ENCODE measurements around the gene LIN28A.

Gene LIN28A

GRCh38 chr1:26389604-26390247 lies 20.9 kb upstream of the LIN28A start:
- no peaks in the 10 kb centered on the region for H3K9me3 ChIP-seq (ENCODE audit: control insufficient read depth, insufficient read depth, low read depth, low read length)
- H3K36me3 ChIP-seq (ENCODE audit: control insufficient read depth in 2 of 2, insufficient read depth in 1 of 2, low read length in 2 of 2) = no peaks in the 10 kb centered on the region
- no peak overlapping the region for H3K4me3 ChIP-seq (ENCODE audit: low read depth, low read length)
- TF ChIP-seq ZNF645 (tag by site-specific recombination; IDR thresholded peaks at IDR 0.05) = no peak
- no peak for TF ChIP-seq ZNF10 (tag by site-specific recombination; IDR thresholded peaks at IDR 0.05)
- TF ChIP-seq HIC1 (tag by site-specific recombination; IDR thresholded peaks at IDR 0.05) = no peak
- TF ChIP-seq CTCF (tag by site-specific recombination; IDR thresholded peaks at IDR 0.05) = no peak
- TF ChIP-seq ZNF239 (tag by site-specific recombination; IDR thresholded peaks at IDR 0.05) = no peak
- TF ChIP-seq ZNF791 (tag by site-specific recombination; IDR thresholded peaks at IDR 0.05) = no peak
- TF ChIP-seq ZNF214 (tag by site-specific recombination; IDR thresholded peaks at IDR 0.05; ENCODE audit: borderline replicate concordance) = no peak
- TF ChIP-seq ZBTB20 (tag by site-specific recombination; IDR thresholded peaks at IDR 0.05) = no peak
- TF ChIP-seq BCL11B (tag by site-specific recombination; IDR thresholded peaks at IDR 0.05; ENCODE audit: low read depth) = no peak
- no peak for TF ChIP-seq ZNF488 (tag by site-specific recombination; IDR thresholded peaks at IDR 0.05)
- no peaks in the 10 kb centered on the region for H3K4me1 ChIP-seq (ENCODE audit: control insufficient read depth, insufficient read depth, low read length)
- no peak overlapping the region for H3K27ac ChIP-seq (ENCODE audit: extremely low read depth, low read depth, low read length)
- ChIA-PET POLR2A (no interaction called here), CTCF (interaction anchor here (0.9 to 3.4 kb wide), 5 partner anchors 13 to 105 kb away, joined by 3 to 16 read pairs (median 5); no protein-coding TSS in a partner anchor)

GRCh38 chr1:26391450-26391849 lies 19.2 kb upstream of the LIN28A start:
- ChIA-PET CTCF (interaction anchor here (0.6 to 3.4 kb wide), 19 partner anchors 15 to 394 kb away, joined by 3 to 16 read pairs (median 4); partner anchors contain the start of genes DHDDS and PAFAH2), POLR2A (no interaction called here)
- H3K4me3 ChIP-seq (ENCODE audit: low read depth, low read length) = no peak overlapping the region
- no peak overlapping the region for H3K27ac ChIP-seq (ENCODE audit: extremely low read depth, low read depth, low read length)
- H3K9me3 ChIP-seq (ENCODE audit: control insufficient read depth, insufficient read depth, low read depth, low read length) = no peaks in the 10 kb centered on the region
- no peaks in the 10 kb centered on the region for H3K4me1 ChIP-seq (ENCODE audit: control insufficient read depth, insufficient read depth, low read length)
- H3K36me3 ChIP-seq (ENCODE audit: control insufficient read depth in 2 of 2, insufficient read depth in 1 of 2, low read length in 2 of 2) = no peaks in the 10 kb centered on the region
- TF ChIP-seq ZNF654 (tag by site-specific recombination; IDR thresholded peaks at IDR 0.05; ENCODE audit: low read depth) (peak; percentile 70), ZNF24 (tag by site-specific recombination; IDR thresholded peaks at IDR 0.05) (peak; percentile 85), ZNF169 (tag by site-specific recombination; IDR thresholded peaks at IDR 0.05) (no peak), CTCF (tag by site-specific recombination; IDR thresholded peaks at IDR 0.05) (peak; percentile 70), PBX3 (CRISPR knock-in tag; IDR thresholded peaks at IDR 0.05) (no peak), ZBTB1 (tag by site-specific recombination; IDR thresholded peaks at IDR 0.05) (no peak), YY1 (tag by site-specific recombination; IDR thresholded peaks at IDR 0.05) (no peak), ZBTB11 (tag by site-specific recombination; conservative IDR thresholded peaks at IDR 0.05; ENCODE audit: low read depth) (no peak), WT1 (tag by site-specific recombination; IDR thresholded peaks at IDR 0.05) (no peak), ZNF202 (tag by site-specific recombination; IDR thresholded peaks at IDR 0.05; ENCODE audit: borderline replicate concordance) (no peak), ZNF394 (tag by site-specific recombination; IDR thresholded peaks at IDR 0.05; ENCODE audit: borderline replicate concordance) (no peak)

Data from HEK293 (cell line).